AG10803 (cell line): ENCODE results near the gene MED27.
A peak's percentile ranks its signal among the peaks of the same experiment; 100 is the strongest.

Source experiments
- DNase-seq: peaks from one replicate; pipeline ENCODE4 v3.0.0; 2010; ENCODE audit warnings: low read depth
- H3K4me3 ChIP-seq: 2 replicates; pipeline ENCODE4 v1.5.1; 2011; ENCODE audit warnings: mild to moderate bottlenecking, low read length, control low read depth
- CTCF ChIP-seq: conservative IDR thresholded peaks from 2 replicates; pipeline ENCODE4 v1.5.1; 2011; ENCODE audit warnings: mild to moderate bottlenecking, low read length, control low read depth, inconsistent platforms

MED27 gene

GRCh38 chr9:131943351-131943841, 136.3 kb downstream of the MED27 start:
- no peak for DNase-seq
- H3K4me3 ChIP-seq: no peak overlapping the region
- no peak for TF ChIP-seq CTCF

- no peak for DNase-seq
- no peak for TF ChIP-seq CTCF
These were observed 137.4 kb downstream of the MED27 start for GRCh38 chr9:131942146-131942720.

GRCh38 chr9:131937451-131937850, 142.2 kb downstream of the MED27 start:
- TF ChIP-seq CTCF: no peak
- no peak overlapping the region for H3K4me3 ChIP-seq
- no peak for DNase-seq

More at GRCh38 chr9:131942146-131942720, 137.4 kb downstream of the MED27 start:
- no peak overlapping the region for H3K4me3 ChIP-seq

GRCh38 chr9:131936929-131937328, 142.7 kb downstream of the MED27 start:
- DNase-seq: no peak

GRCh38 chr9:131934673-131935072, 145.0 kb downstream of the MED27 start:
- no peak for TF ChIP-seq CTCF
- DNase-seq: no peak
- H3K4me3 ChIP-seq: no peak overlapping the region

More at GRCh38 chr9:131936929-131937328, 142.7 kb downstream of the MED27 start:
- no peak overlapping the region for H3K4me3 ChIP-seq
- no peak for TF ChIP-seq CTCF

- TF ChIP-seq CTCF: no peak
- H3K4me3 ChIP-seq: no peak overlapping the region
- DNase-seq: peak; percentile 3
These were observed 152.6 kb downstream of the MED27 start for GRCh38 chr9:131927091-131927490.

GRCh38 chr9:131926360-131926922, 153.2 kb downstream of the MED27 start:
- TF ChIP-seq CTCF: no peak

More at GRCh38 chr9:131926360-131926922, 153.2 kb downstream of the MED27 start:
- DNase-seq: no peak
- no peak overlapping the region for H3K4me3 ChIP-seq
